CD14-positive monocyte (primary cell): ENCODE measurements around the gene TNNI3K. TPM values are rescaled to one million over a fixed set of nuclear protein-coding genes. Genes with fewer than 3 reads are reported as not detected.

ENCODE experiments used
- DNase-seq, 3 donors: peaks; one replicate each; pipeline ENCODE4 v3.0.0-alpha.2; 2011 to 2022
- H2AFZ ChIP-seq: 2 replicates; pipeline ENCODE4 v1.6.0; 2012; ENCODE audit warnings: mild to moderate bottlenecking, low read depth, low read length, inconsistent platforms; ENCODE audit not compliant: insufficient read depth, poor library complexity, severe bottlenecking
- H3K27ac ChIP-seq, 2 donors: 1 replicate in 1 of 2; 2 replicates in 1 of 2; pipeline ENCODE4 v1.5.1; 2012 to 2013; ENCODE audit warnings: low read length in 2 of 2, control low read depth in 1 of 2, inconsistent platforms in 1 of 2, low read depth in 1 of 2, mild to moderate bottlenecking in 1 of 2
- H3K27me3 ChIP-seq, 2 donors: one replicate each; pipeline versions ENCODE4 v1.6.0 to v1.6.1; 2011 to 2013; ENCODE audit warnings: low read length in 2 of 2; ENCODE audit not compliant: control insufficient read depth in 2 of 2, insufficient read depth in 2 of 2
- H3K36me3 ChIP-seq, 2 donors: replicated peaks in 1 of 2; 1 replicate in 1 of 2; 2 replicates in 1 of 2; pipeline versions ENCODE4 v1.5.1 to v1.6.1; 2012 to 2013; ENCODE audit warnings: low read length in 2 of 2, control low read depth in 1 of 2, inconsistent platforms in 1 of 2, mild to moderate bottlenecking in 1 of 2; ENCODE audit not compliant: insufficient read depth in 2 of 2, control insufficient read depth in 1 of 2
- H3K4me1 ChIP-seq, 2 donors: 1 replicate in 1 of 2; 2 replicates in 1 of 2; pipeline versions ENCODE4 v1.5.1 to v1.6.1; 2012 to 2013; ENCODE audit warnings: low read length in 2 of 2, control low read depth in 1 of 2, inconsistent platforms in 1 of 2, mild to moderate bottlenecking in 1 of 2, moderate library complexity in 1 of 2; ENCODE audit not compliant: insufficient read depth in 2 of 2, control insufficient read depth in 1 of 2
- H3K4me2 ChIP-seq: replicated peaks from 2 replicates; pipeline ENCODE3; 2012; ENCODE audit warnings: low read length, moderate library complexity, mild to moderate bottlenecking; ENCODE audit not compliant: poor library complexity, severe bottlenecking; ENCODE audit errors: extremely low read depth
- H3K4me3 ChIP-seq, 3 experiments: fragments of 200-600 bp in 1 of 3; sonication (generic) in 1 of 3; replicated peaks in 1 of 3; 1 replicate in 2 of 3; 2 replicates in 1 of 3; pipeline ENCODE4 v1.5.1; 2011 to 2013; ENCODE audit warnings: low read length in 3 of 3, mild to moderate bottlenecking in 3 of 3, control low read depth in 2 of 3, low read depth in 2 of 3, inconsistent platforms in 1 of 3, moderate library complexity in 1 of 3
- H3K79me2 ChIP-seq: 2 replicates; pipeline ENCODE4 v1.6.0; 2012; ENCODE audit warnings: mild to moderate bottlenecking, control low read depth, inconsistent platforms, low read length, moderate library complexity; ENCODE audit not compliant: insufficient read depth
- H3K9ac ChIP-seq: 2 replicates; pipeline ENCODE4 v1.6.0; 2017; ENCODE audit warnings: low read length, mild to moderate bottlenecking; ENCODE audit not compliant: insufficient read depth, poor library complexity, severe bottlenecking
- H3K9me3 ChIP-seq, 2 donors: replicated peaks in 1 of 2; 1 replicate in 1 of 2; 2 replicates in 1 of 2; pipeline versions ENCODE4 v1.5.1 to v1.6.1; 2012 to 2013; ENCODE audit warnings: low read length in 2 of 2, control low read depth in 1 of 2; ENCODE audit not compliant: control insufficient read depth in 1 of 2, insufficient read depth in 1 of 2
- H4K20me1 ChIP-seq: 2 replicates; pipeline ENCODE4 v1.6.0; 2012; ENCODE audit warnings: mild to moderate bottlenecking, low read length, control low read depth, moderate library complexity; ENCODE audit not compliant: insufficient read depth
- H3K27ac Mint-ChIP-seq, 7 donors: one replicate each; pipeline ENCODE4 v1.8.0; 2020; ENCODE audit warnings: mild to moderate bottlenecking in 7 of 7, mixed read lengths in 7 of 7, moderate library complexity in 6 of 7, inconsistent platforms in 2 of 7
- H3K27me3 Mint-ChIP-seq, 3 donors: one replicate each; pipeline ENCODE4 v1.8.0; 2021 to 2022; ENCODE audit warnings: low read depth in 3 of 3, mild to moderate bottlenecking in 3 of 3, mixed read lengths in 3 of 3, moderate library complexity in 3 of 3, inconsistent platforms in 1 of 3
- H3K36me3 Mint-ChIP-seq, 2 donors: one replicate each; pipeline ENCODE4 v1.8.0; 2020; ENCODE audit warnings: mixed read lengths in 2 of 2, inconsistent platforms in 1 of 2, mild to moderate bottlenecking in 1 of 2
- H3K4me1 Mint-ChIP-seq: one replicate; pipeline ENCODE4 v1.8.0; 2020; ENCODE audit warnings: mild to moderate bottlenecking, mixed read lengths
- H3K4me3 Mint-ChIP-seq, 2 donors: one replicate each; pipeline ENCODE4 v1.8.0; 2020; ENCODE audit warnings: mild to moderate bottlenecking in 2 of 2, mixed read lengths in 2 of 2, moderate library complexity in 1 of 2
- H3K9me3 Mint-ChIP-seq, 7 donors: one replicate each; pipeline ENCODE4 v1.8.0; 2020 to 2022; ENCODE audit warnings: mixed read lengths in 7 of 7, mild to moderate bottlenecking in 6 of 7, moderate library complexity in 6 of 7, inconsistent platforms in 2 of 7
- CTCF ChIP-seq: fragments of 200-600 bp; IDR thresholded peaks from one replicate; pipeline ENCODE4 v1.8.0; 2022; ENCODE audit warnings: antibody characterized with exemption, mild to moderate bottlenecking
- WGBS: methylation state at CpG from one replicate; pipeline ENCODE4 v1.1.5; 2013; ENCODE audit warnings: missing lambda C conversion rate; ENCODE audit not compliant: insufficient coverage; 5-methylcytosine and 5-hydroxymethylcytosine counted together
- intact Hi-C, 2 donors: fragments of 100-400 bp; cut with micrococcal nuclease; formaldehyde crosslinking; loops; one replicate each; pipeline versions ENCODE4 v1.15.0 to v1.15.1; 2023
- polyA plus RNA-seq, 3 donors: library from polyadenylated mRNA; depleted of rRNA in 1 of 3; unstranded in 2 of 3; stranded (reverse) in 1 of 3; fragments of 300-500 nt in 2 of 3; fragments of >200 nt in 1 of 3; fragmentation: Illumina TruSeq in 2 of 3; gene quantifications; 1 replicate in 2 of 3; 2 replicates in 1 of 3; pipeline ENCODE4 v1.2.3, GENCODE V29; 2012 to 2021

TNNI3K gene
- polyA plus RNA-seq, 3 donors = 0.51 TPM; not detected in 2

- H3K27me3 ChIP-seq = no peaks in the 10 kb centered on the region
- no peaks in the 10 kb centered on the region for H4K20me1 ChIP-seq
- H2AFZ ChIP-seq = no peak overlapping the region
- no peak overlapping the region for H3K9ac ChIP-seq
- no peaks in the 10 kb centered on the region for H3K9me3 ChIP-seq
- DNase-seq = no peak
- Mint-ChIP-seq H3K27me3 (peaks cover 0 to 1% (median 0%) of the 10 kb centered on the region in 3 donors), H3K4me1 (no peaks in the 10 kb centered on the region), H3K36me3 (no peaks in the 10 kb centered on the region), H3K4me3 (no peak overlapping the region), H3K9me3 (peaks cover 0 to 6% (median 0%) of the 10 kb centered on the region in 7 donors), H3K27ac (no peak overlapping the region)
- intact Hi-C loops = no loop called here
- H3K4me2 ChIP-seq = no peak overlapping the region
- no CpG with 5 or more reads among the region's 5 CpGs for WGBS
- no peaks in the 10 kb centered on the region for H3K36me3 ChIP-seq
- TF ChIP-seq CTCF = no peak
- no peak overlapping the region for H3K4me3 ChIP-seq
- H3K4me1 ChIP-seq = no peaks in the 10 kb centered on the region
- no peak overlapping the region for H3K27ac ChIP-seq
- H3K79me2 ChIP-seq = no peaks in the 10 kb centered on the region
Observed at GRCh38 chr1:74590288-74590687, 355.1 kb downstream of the TNNI3K start.

GRCh38 chr1:74591949-74592348 is 356.8 kb downstream of the TNNI3K start:
- Mint-ChIP-seq H3K4me3 (no peak overlapping the region), H3K36me3 (no peaks in the 10 kb centered on the region), H3K4me1 (no peaks in the 10 kb centered on the region), H3K27ac (no peak overlapping the region), H3K9me3 (peaks cover 0 to 6% (median 0%) of the 10 kb centered on the region in 7 donors), H3K27me3 (peaks cover 0 to 1% (median 0%) of the 10 kb centered on the region in 3 donors)
- H3K9ac ChIP-seq = no peak overlapping the region
- no peak overlapping the region for H3K27ac ChIP-seq
- no peaks in the 10 kb centered on the region for H4K20me1 ChIP-seq
- DNase-seq = no peak
- no peak overlapping the region for H3K4me2 ChIP-seq
- intact Hi-C loops = no loop called here
- H2AFZ ChIP-seq = no peak overlapping the region
- H3K36me3 ChIP-seq = no peaks in the 10 kb centered on the region
- no peaks in the 10 kb centered on the region for H3K9me3 ChIP-seq
- no peak overlapping the region for H3K4me3 ChIP-seq
- H3K79me2 ChIP-seq = no peaks in the 10 kb centered on the region
- no peaks in the 10 kb centered on the region for H3K4me1 ChIP-seq
- no CpG with 5 or more reads among the region's 2 CpGs for WGBS
- TF ChIP-seq CTCF = no peak
- no peaks in the 10 kb centered on the region for H3K27me3 ChIP-seq
